ENCODE measurements around the gene KRTAP10-10. TPM values are rescaled to one million over a fixed set of nuclear protein-coding genes. Genes with fewer than 3 reads are reported as not detected.
"Not testable (repeated sequence)": the region's sequence is repeated elsewhere in the genome, so short reads cannot be mapped to it uniquely, and the experiment has no call there.

The KRTAP10-10 gene
- total RNA-seq, 1 donor from 2014 or later = not detected

GRCh38 chr21:44618909-44619308 is 18.2 kb upstream of the KRTAP10-10 start:
- DNase-seq (ENCODE audit: low read depth) (no peak), FAIRE-seq (no peak)
- TF ChIP-seq CTCF (IDR thresholded peaks at IDR 0.05; ENCODE audit: insufficient read depth, low read length, severe bottlenecking) = no peak
- Histone ChIP-seq H3K4me3 (ENCODE audit: low read depth, low read length) (no peak overlapping the region), H3K27me3 (ENCODE audit: control insufficient read depth, insufficient read depth, low read length) (no peaks in the 10 kb centered on the region), H3K36me3 (ENCODE audit: control insufficient read depth, insufficient read depth, low read length) (no peaks in the 10 kb centered on the region)

DNA sequence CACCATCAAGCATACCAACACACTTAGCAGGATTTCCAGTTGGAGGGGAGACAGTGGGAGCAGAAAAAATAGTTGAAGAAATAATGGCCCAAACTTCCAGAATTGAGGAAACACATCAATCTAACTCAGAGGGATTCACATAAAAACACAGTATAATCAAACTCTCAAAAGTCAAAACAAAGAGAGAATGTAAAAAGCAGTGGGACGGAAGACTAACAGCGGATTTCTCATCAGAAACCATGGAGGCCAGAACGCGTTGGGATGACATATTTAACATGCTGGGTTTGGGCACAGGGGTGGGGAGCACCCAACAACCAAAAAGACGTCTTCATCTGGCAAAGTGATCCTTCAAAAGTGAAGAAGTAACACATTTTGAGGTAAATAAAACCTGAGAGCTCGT is 17.3 kb upstream of the KRTAP10-10 start:
- no peak for FAIRE-seq
- no peak for DNase-seq (ENCODE audit: low read depth)
- TF ChIP-seq CTCF (IDR thresholded peaks at IDR 0.05; ENCODE audit: insufficient read depth, low read length, severe bottlenecking) = no peak
- no peaks in the 10 kb centered on the region for H3K36me3 ChIP-seq (ENCODE audit: control insufficient read depth, insufficient read depth, low read length)
- H3K27me3 ChIP-seq (ENCODE audit: control insufficient read depth, insufficient read depth, low read length) = no peaks in the 10 kb centered on the region
- no peak overlapping the region for H3K4me3 ChIP-seq (ENCODE audit: low read depth, low read length)

GRCh38 chr21:44623575-44623974 is 13.6 kb upstream of the KRTAP10-10 start:
- FAIRE-seq = no peak
- DNase-seq (ENCODE audit: low read depth) = no peak
- no peak for TF ChIP-seq CTCF (IDR thresholded peaks at IDR 0.05; ENCODE audit: insufficient read depth, low read length, severe bottlenecking)
- Histone ChIP-seq H3K27me3 (ENCODE audit: control insufficient read depth, insufficient read depth, low read length) (no peaks in the 10 kb centered on the region), H3K36me3 (ENCODE audit: control insufficient read depth, insufficient read depth, low read length) (no peaks in the 10 kb centered on the region), H3K4me3 (ENCODE audit: low read depth, low read length) (no peak overlapping the region)

DNA sequence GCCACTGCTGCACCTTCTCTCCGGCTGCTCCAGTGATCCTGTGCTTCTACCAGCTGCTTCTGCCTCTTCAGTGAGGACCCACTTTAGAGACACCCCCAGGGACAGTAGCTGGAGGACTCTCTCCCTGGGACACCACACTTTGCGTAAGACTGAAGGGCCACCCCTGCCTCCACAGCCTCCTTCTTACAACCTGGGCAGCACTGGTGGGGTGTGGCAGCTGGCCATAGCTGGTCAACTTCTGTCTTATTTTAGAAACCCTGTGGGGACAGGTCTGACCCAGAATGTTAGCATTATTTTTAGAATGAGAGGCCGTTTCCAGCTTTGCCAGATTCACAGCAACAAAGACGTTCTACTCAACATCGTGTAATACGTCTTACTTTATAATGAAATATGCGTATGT is 11.4 kb upstream of the KRTAP10-10 start:
- no peak for TF ChIP-seq CTCF (IDR thresholded peaks at IDR 0.05; ENCODE audit: insufficient read depth, low read length, severe bottlenecking)
- FAIRE-seq (no peak), DNase-seq (ENCODE audit: low read depth) (no peak)
- Histone ChIP-seq H3K4me3 (ENCODE audit: low read depth, low read length) (no peak overlapping the region), H3K36me3 (ENCODE audit: control insufficient read depth, insufficient read depth, low read length) (no peaks in the 10 kb centered on the region), H3K27me3 (ENCODE audit: control insufficient read depth, insufficient read depth, low read length) (no peaks in the 10 kb centered on the region)

- Histone ChIP-seq H3K36me3 (ENCODE audit: control insufficient read depth, insufficient read depth, low read length) (no peaks in the 10 kb centered on the region), H3K4me3 (ENCODE audit: low read depth, low read length) (no peak overlapping the region), H3K27me3 (ENCODE audit: control insufficient read depth, insufficient read depth, low read length) (no peaks in the 10 kb centered on the region)
- DNase-seq (ENCODE audit: low read depth) (no peak), FAIRE-seq (no peak)
- TF ChIP-seq CTCF (IDR thresholded peaks at IDR 0.05; ENCODE audit: insufficient read depth, low read length, severe bottlenecking) = no peak
Observed at GRCh38 chr21:44626262-44626661, 10.9 kb upstream of the KRTAP10-10 start.

DNA sequence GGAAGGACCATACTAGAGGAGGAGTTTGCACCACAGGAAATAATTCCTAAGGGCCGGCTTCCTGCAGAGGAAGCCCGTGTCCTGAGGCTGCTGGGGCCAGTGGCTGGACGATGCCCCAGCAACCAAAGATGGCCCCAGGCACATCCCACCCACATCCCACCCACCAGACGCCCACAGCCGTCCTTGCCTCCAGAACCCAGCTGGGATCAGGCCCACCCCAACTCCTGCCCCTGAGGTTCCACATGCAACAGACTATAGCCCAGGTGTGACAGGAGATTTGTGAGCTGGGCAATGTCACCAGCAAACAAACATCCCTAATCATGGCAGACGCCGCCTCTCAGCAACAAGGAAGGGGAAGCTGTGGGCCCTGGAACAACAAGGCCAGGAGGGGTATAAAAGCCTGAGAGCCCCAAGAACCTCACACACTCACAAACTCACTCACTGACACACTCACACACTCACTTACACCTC is 10.4 kb upstream of the KRTAP10-10 start, which contains the start of gene KRTAP10-9:
Gene KRTAP10-9 (plus strand): TSS at position 421 of the 471 bp plus-strand sequence. CDS start 79 bp downstream, outside the sequence.
- H3K36me3 ChIP-seq (ENCODE audit: control insufficient read depth, insufficient read depth, low read length) = no peaks in the 10 kb centered on the region
- DNase-seq (ENCODE audit: low read depth) = no peak
- no peak for TF ChIP-seq CTCF (IDR thresholded peaks at IDR 0.05; ENCODE audit: insufficient read depth, low read length, severe bottlenecking)
- no peak for FAIRE-seq
- no peak within 1 kb of the TSS for H3K4me3 ChIP-seq (ENCODE audit: low read depth, low read length)
- no peaks in the 10 kb centered on the region for H3K27me3 ChIP-seq (ENCODE audit: control insufficient read depth, insufficient read depth, low read length)

GRCh38 chr21:44627181-44627822 is 9.9 kb upstream of the KRTAP10-10 start:
- not testable (repeated sequence) for H3K36me3 ChIP-seq (ENCODE audit: control insufficient read depth, insufficient read depth, low read length); H3K4me3 ChIP-seq (ENCODE audit: low read depth, low read length); DNase-seq (ENCODE audit: low read depth); FAIRE-seq; H3K27me3 ChIP-seq (ENCODE audit: control insufficient read depth, insufficient read depth, low read length)

DNA sequence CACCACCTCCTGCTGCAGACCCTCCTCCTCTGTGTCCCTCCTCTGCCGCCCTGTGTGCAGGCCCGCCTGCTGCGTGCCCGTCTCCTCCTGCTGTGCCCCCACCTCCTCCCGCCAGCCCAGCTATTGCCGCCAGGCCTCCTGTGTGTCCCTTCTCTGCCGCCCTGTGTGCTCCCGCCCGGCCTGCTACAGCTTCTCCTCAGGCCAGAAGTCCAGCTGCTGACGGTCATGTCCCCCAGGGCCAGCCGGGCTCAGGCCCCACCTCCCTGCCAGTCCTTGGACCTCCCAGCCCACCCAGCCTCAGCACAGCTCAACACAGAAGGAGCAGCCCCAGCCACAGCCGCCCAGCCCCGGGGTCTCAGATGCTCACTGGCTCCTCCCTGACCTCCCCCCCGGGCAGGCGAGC is 9.3 kb upstream of the KRTAP10-10 start:
- FAIRE-seq; DNase-seq (ENCODE audit: low read depth); H3K36me3 ChIP-seq (ENCODE audit: control insufficient read depth, insufficient read depth, low read length); H3K4me3 ChIP-seq (ENCODE audit: low read depth, low read length); H3K27me3 ChIP-seq (ENCODE audit: control insufficient read depth, insufficient read depth, low read length): not testable (repeated sequence)

Data from bronchial epithelial cell (primary cell).